DND-41 (cell line): Measurements from ENCODE around the gene UROC1.

Experiments used
- ATAC-seq: fragments of 200-7000 bp; cut with Tn5 transposase; 3 replicates; pipeline ENCODE4 v1.9.1; 2021; ENCODE audit warnings: low read depth; ENCODE audit not compliant: insufficient read depth
- DNase-seq: peaks from one replicate; pipeline ENCODE4 v3.0.0-alpha.2; 2020
- H2AFZ ChIP-seq: 2 replicates; pipeline ENCODE4 v1.6.0; 2012; ENCODE audit warnings: low read depth, low read length
- H3K27ac ChIP-seq: 2 replicates; pipeline ENCODE4 v1.5.1; 2012; ENCODE audit warnings: low read length, inconsistent platforms
- H3K27me3 ChIP-seq: fragments of 200-600 bp; sonication (generic); 2 replicates; pipeline ENCODE4 v1.6.0; 2012; ENCODE audit warnings: low read length, mild to moderate bottlenecking, inconsistent platforms; ENCODE audit not compliant: insufficient read depth, poor library complexity
- H3K36me3 ChIP-seq: 2 replicates; pipeline ENCODE4 v1.5.1; 2012; ENCODE audit warnings: low read length, inconsistent platforms; ENCODE audit not compliant: insufficient read depth
- H3K4me1 ChIP-seq: 2 replicates; pipeline ENCODE4 v1.5.1; 2012; ENCODE audit warnings: mild to moderate bottlenecking, low read length; ENCODE audit not compliant: insufficient read depth
- H3K4me2 ChIP-seq: 2 replicates; pipeline ENCODE4 v1.6.0; 2012; ENCODE audit warnings: mild to moderate bottlenecking, moderate library complexity, low read length, inconsistent platforms; ENCODE audit not compliant: insufficient read depth
- H3K4me3 ChIP-seq, 2 experiments: fragments of 200-600 bp in 1 of 2; shearing (Covaris generic) in 1 of 2; 2 replicates each; pipeline ENCODE4 v1.5.1; 2012 to 2016; ENCODE audit warnings: inconsistent platforms in 2 of 2, low read length in 2 of 2, mild to moderate bottlenecking in 2 of 2, low read depth in 1 of 2, moderate library complexity in 1 of 2
- H3K79me2 ChIP-seq: 2 replicates; pipeline ENCODE4 v1.6.0; 2012; ENCODE audit warnings: low read length, inconsistent platforms; ENCODE audit not compliant: insufficient read depth
- H3K9ac ChIP-seq: 2 replicates; pipeline ENCODE4 v1.6.0; 2012; ENCODE audit warnings: low read depth, mild to moderate bottlenecking, inconsistent platforms, low read length, moderate library complexity
- H3K9me3 ChIP-seq: 2 replicates; pipeline ENCODE4 v1.5.1; 2012; ENCODE audit warnings: low read length, moderate library complexity, mild to moderate bottlenecking, inconsistent platforms; ENCODE audit not compliant: insufficient read depth, severe bottlenecking
- H4K20me1 ChIP-seq: 2 replicates; pipeline ENCODE4 v1.6.0; 2012; ENCODE audit warnings: low read length; ENCODE audit not compliant: insufficient read depth
- CTCF ChIP-seq: IDR thresholded peaks from 2 replicates; pipeline ENCODE4 v1.5.1; 2012; ENCODE audit warnings: borderline replicate concordance, low read length, moderate library complexity, mild to moderate bottlenecking; ENCODE audit not compliant: poor library complexity, severe bottlenecking; ENCODE audit errors: extremely low read depth
- EZH2 ChIP-seq: IDR thresholded peaks from 3 replicates; pipeline ENCODE4 v1.6.1; 2012; ENCODE audit warnings: borderline replicate concordance, low read depth, mild to moderate bottlenecking, moderate library complexity, low read length, inconsistent platforms; ENCODE audit not compliant: severe bottlenecking

UROC1 gene

GRCh38 chr3:126436826-126437717, 80.5 kb downstream of the UROC1 start:
- H3K4me2 ChIP-seq: no peak overlapping the region
- TF ChIP-seq CTCF (no peak), EZH2 (no peak)
- H2AFZ ChIP-seq: no peak overlapping the region
- H3K27me3 ChIP-seq: no peaks in the 10 kb centered on the region
- H3K27ac ChIP-seq: no peak overlapping the region
- no peaks in the 10 kb centered on the region for H3K79me2 ChIP-seq
- no peaks in the 10 kb centered on the region for H3K9me3 ChIP-seq
- no peak for ATAC-seq
- no peaks in the 10 kb centered on the region for H3K4me1 ChIP-seq
- peaks cover 14% of the 10 kb centered on the region for H4K20me1 ChIP-seq
- peaks cover 73% of the 10 kb centered on the region for H3K36me3 ChIP-seq
- H3K4me3 ChIP-seq: no peak overlapping the region
- H3K9ac ChIP-seq: no peak overlapping the region
- no peak for DNase-seq

GRCh38 chr3:126435456-126436315, 81.9 kb downstream of the UROC1 start:
- Histone ChIP-seq H3K4me1 (no peaks in the 10 kb centered on the region), H3K79me2 (no peaks in the 10 kb centered on the region), H3K27ac (no peak overlapping the region), H3K4me3 (no peak overlapping the region), H3K9me3 (no peaks in the 10 kb centered on the region), H3K9ac (no peak overlapping the region), H4K20me1 (peaks cover 10% of the 10 kb centered on the region), H3K36me3 (peaks cover 59% of the 10 kb centered on the region), H3K4me2 (no peak overlapping the region), H2AFZ (no peak overlapping the region), H3K27me3 (no peaks in the 10 kb centered on the region)
- TF ChIP-seq CTCF (no peak), EZH2 (no peak)
- DNase-seq: no peak
- no peak for ATAC-seq

- Histone ChIP-seq H3K27ac (no peak overlapping the region), H3K9ac (no peak overlapping the region), H3K4me3 (no peak overlapping the region), H3K9me3 (no peaks in the 10 kb centered on the region), H3K79me2 (no peaks in the 10 kb centered on the region), H3K4me1 (no peaks in the 10 kb centered on the region), H3K4me2 (no peak overlapping the region), H3K36me3 (peaks cover 52% of the 10 kb centered on the region), H4K20me1 (peaks cover 10% of the 10 kb centered on the region), H2AFZ (no peak overlapping the region), H3K27me3 (no peaks in the 10 kb centered on the region)
- no peak for ATAC-seq
- TF ChIP-seq EZH2: no peak
- DNase-seq: no peak
These were observed 82.6 kb downstream of the UROC1 start for GRCh38 chr3:126434931-126435411.

- no peaks in the 10 kb centered on the region for H3K79me2 ChIP-seq
- H3K4me2 ChIP-seq: no peak overlapping the region
- peaks cover 10% of the 10 kb centered on the region for H4K20me1 ChIP-seq
- no peak for DNase-seq
- no peak overlapping the region for H3K9ac ChIP-seq
- no peak overlapping the region for H2AFZ ChIP-seq
- no peaks in the 10 kb centered on the region for H3K4me1 ChIP-seq
- H3K4me3 ChIP-seq: no peak overlapping the region
- H3K27ac ChIP-seq: no peak overlapping the region
- H3K36me3 ChIP-seq: peaks cover 44% of the 10 kb centered on the region
- ATAC-seq: no peak
- TF ChIP-seq EZH2 (no peak), CTCF (no peak)
- H3K9me3 ChIP-seq: no peaks in the 10 kb centered on the region
- no peaks in the 10 kb centered on the region for H3K27me3 ChIP-seq
These were observed 83.3 kb downstream of the UROC1 start for GRCh38 chr3:126434264-126434590.
